CD4-positive, alpha-beta T cell treated with Interleukin-4 for 1 hour (primary cell): ENCODE results near the gene C3orf49.

Experiments
- DNase-seq, 2 donors: peaks; one replicate each; pipeline ENCODE4 v3.0.0-alpha.2; 2020 to 2022

The C3orf49 gene

DNA sequence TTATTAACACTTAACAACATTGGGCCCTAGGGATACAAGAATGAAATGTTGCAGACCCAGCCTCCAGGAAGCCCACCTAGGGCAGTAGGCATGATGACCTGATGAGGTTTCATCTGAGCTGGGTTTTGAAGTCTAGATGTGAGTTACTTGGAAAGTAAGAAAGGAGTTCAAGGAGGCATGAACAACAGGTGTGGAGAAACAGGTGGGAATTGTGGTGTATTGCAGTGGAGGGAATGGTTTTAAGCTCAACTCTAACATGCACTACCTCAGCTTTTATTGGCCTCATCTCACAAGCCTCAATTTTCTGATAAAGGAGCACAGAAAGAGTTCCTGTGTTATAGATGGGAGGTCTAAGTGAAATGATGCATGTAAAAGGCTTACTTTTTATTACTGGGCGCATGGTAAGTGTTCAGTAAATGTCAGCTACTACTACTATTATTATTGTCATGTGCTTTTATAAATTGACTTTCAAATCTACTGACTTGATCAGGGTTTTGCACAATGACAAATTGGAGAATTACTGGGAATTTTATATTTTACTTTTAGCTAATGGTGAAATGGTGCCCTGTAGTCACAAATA lies 73.8 kb downstream of the C3orf49 start:
- no peak for DNase-seq

DNA sequence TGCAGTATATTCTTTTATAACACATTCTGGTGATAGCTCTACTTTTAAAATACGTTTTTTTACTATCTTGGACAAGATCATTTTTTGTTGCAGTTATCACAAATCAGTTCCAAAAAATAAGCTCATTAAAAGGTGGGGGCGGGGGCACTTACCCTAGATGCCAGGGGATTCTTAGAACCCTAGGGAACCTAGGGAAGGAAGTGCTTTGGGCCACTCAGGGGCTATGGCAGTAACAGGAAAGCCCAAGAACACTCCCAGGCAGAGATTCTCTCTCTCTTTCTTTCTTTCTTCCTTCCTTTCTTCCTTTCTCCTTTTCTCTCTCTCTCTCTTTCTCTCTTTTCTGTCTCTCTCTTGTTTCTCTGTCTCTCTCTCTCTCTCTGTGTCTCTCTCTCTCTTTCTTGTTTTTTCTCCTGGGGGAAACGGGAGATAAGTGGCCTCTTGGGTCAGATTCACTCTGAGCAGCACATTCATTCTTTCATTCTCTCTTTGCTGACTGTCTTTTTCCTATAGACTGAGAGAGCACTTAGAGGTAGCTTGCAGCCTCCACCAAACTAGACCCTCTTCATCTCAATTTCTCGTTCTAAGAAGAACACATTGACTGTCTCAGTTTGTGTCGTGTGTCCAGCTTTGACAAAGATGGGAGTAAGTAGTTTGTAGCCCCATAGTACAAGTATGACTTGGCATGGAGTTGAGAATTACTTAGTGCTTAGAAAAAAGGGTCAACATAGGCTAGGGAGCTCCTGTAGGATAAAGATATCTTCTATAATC lies 76.5 kb downstream of the C3orf49 start:
- DNase-seq: no peak

DNA sequence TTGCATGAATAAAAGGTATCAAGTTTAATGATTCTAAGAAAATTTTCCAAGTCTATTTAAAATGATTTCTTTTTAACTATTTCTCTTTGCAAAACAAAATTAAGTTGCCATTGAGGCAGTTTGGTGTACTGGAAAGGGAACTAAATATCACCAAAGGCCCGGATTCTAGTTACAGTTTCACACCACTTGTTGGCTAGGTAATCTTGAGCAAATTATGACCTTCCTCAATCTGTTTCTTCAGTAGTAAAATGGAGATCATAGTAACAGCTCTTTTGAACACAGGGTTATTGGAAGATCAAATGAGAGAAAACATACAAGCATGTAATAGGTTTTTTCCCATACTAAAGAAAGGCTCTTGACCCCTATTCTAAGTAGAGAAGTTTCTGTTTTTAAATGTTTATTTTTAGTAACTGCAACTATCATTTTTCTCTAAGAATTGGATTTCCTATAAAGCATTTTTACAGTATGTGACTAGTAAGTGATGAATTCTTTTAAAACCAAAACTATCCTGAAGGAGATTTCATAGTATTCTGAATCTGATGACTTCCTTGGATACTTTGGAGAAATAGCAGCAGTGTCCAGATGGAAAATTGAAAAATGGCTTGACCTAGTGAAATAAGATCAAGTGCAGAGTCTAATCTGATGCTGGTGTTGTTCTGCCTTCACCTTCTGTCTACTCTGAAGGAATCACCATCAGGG lies 77.4 kb downstream of the C3orf49 start:
- no peak for DNase-seq
